GM12874 (cell line): Measurements from ENCODE around the gene CHRNB1.

Source experiments
- TF ChIP-seq, protein P1 (sequence below): IDR thresholded peaks from 2 replicates; pipeline ENCODE4 v1.5.1; 2011; ENCODE audit warnings: low read depth, mild to moderate bottlenecking, control low read depth, low read length, moderate library complexity; ENCODE audit not compliant: insufficient read depth

CHRNB1 gene

GRCh38 chr17:7416323-7416722 lies 28.5 kb upstream of the CHRNB1 start:
- TF ChIP-seq, protein P1, sequence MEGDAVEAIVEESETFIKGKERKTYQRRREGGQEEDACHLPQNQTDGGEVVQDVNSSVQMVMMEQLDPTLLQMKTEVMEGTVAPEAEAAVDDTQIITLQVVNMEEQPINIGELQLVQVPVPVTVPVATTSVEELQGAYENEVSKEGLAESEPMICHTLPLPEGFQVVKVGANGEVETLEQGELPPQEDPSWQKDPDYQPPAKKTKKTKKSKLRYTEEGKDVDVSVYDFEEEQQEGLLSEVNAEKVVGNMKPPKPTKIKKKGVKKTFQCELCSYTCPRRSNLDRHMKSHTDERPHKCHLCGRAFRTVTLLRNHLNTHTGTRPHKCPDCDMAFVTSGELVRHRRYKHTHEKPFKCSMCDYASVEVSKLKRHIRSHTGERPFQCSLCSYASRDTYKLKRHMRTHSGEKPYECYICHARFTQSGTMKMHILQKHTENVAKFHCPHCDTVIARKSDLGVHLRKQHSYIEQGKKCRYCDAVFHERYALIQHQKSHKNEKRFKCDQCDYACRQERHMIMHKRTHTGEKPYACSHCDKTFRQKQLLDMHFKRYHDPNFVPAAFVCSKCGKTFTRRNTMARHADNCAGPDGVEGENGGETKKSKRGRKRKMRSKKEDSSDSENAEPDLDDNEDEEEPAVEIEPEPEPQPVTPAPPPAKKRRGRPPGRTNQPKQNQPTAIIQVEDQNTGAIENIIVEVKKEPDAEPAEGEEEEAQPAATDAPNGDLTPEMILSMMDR: no peak

GRCh38 chr17:7417056-7417655 lies 27.7 kb upstream of the CHRNB1 start:
- TF ChIP-seq, protein P1: no peak

DNA sequence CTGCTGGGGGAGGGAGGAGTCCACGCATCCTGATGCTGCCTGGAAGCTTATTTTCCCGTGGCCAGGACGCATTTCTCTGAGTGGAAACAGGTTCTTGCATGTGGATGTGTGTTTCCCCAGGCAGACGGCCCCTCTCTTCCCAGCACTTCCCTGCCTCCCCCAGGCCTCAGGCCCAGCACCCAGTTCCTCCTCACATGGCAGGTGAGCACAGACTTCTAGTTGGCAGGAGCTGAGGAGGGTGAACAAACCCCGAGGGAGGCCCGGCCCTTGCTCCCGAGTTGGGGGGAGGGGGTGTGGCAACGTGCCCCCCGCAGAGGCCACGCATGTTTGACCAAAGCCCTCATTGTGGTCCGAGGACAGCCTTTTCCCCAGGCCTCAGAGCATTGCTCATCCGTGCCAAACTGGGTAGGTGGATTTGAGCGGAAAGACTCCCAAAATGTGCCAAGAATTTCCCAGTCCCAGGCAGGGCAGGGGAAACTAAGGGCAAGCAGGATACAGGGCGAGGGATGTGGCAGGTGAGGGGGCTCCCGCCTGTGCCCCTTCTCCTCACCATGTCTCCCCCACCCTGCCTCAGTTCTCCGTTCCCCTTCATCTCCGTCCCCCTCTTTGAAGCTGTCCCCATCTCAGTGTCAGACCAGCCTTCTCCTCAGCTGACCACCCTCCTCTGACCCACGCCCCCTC lies 26.2 kb upstream of the CHRNB1 start:
- TF ChIP-seq, protein P1: no peak

- TF ChIP-seq, protein P1: no peak
These were observed 24.8 kb upstream of the CHRNB1 start, which contains the start of gene SPEM1 for GRCh38 chr17:7419819-7420610. TSS of gene SPEM1 (plus strand) at chr17:7420324. CDS start at chr17:7420385, 61 bp downstream.

DNA sequence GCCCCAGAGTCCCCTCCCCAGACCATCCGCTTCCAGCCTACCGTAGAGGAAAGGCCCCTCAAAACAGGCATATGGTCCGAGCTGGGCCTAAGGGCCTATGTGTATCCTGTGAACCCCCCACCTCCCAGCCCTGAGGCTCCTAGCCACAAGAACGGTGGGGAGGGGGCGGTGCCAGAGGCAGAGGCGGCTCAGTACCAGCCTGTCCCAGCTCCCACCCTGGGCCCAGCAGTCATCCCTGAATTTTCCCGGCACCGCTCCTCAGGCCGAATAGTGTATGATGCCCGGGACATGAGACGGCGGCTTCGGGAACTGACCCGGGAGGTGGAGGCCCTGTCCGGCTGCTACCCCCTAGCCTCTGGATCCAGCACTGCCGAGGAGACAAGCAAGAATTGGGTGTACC lies 23.7 kb upstream of the CHRNB1 start:
- TF ChIP-seq, protein P1: no peak

GRCh38 chr17:7423679-7424078 lies 21.2 kb upstream of the CHRNB1 start:
- TF ChIP-seq, protein P1: no peak

DNA sequence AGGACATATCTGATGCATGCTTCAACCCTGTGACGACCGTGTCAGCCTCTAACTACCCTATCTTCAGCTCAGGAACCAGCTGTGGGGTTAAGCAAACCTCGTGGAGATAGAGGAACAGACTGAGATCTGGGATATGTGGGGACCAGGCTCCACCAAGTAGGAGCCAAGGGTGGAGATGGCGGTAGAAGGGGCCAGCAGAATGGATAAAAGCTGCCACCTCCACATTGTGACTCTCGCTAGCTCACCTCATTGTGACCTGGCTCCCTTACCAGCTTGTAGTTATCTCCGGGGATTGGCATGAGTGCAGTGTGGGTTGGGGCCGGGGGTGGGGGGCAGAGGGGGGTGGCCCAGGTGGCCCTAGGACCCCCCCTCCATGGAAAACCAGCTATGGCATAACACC lies 19.5 kb upstream of the CHRNB1 start, which contains the start of gene SPEM2:
Gene SPEM2 (plus strand): TSS at position 301 of the 400 bp plus-strand sequence. CDS start 73 bp downstream, at position 374.
- TF ChIP-seq, protein P1: no peak
